ENCODE measurements around the gene IGF2BP1.
"Not testable (repeated sequence)": the region's sequence is repeated elsewhere in the genome, so short reads cannot be mapped to it uniquely, and the experiment has no call there.

Gene IGF2BP1

DNA sequence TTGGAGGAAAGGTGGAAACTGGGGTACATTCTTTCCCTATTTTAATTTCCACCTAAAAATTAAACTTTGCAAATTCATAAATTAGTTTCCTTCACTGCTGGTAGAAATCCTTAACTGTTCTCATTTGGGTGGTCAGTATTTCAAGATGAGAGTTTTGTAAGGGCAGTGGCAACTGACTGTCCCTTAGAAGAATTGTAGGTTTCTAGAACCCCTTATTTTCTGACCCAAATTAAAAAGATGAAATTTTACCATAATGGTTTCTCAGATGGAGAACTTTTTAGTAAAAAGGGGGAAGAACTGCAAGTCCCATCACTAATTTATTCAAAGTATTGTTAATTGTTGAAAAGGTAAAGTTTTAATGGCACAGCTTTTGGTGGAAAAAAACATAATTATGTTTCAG, 5.6 kb downstream of the IGF2BP1 start:
- CTCF ChIA-PET, result no interaction called here
- H3K4me1 Mint-ChIP-seq, result peaks cover 10% of the 10 kb centered on the region
- no peak for DNase-seq
- no peak overlapping the region for H3K27ac Mint-ChIP-seq
- H3K4me3 Mint-ChIP-seq, result no peak overlapping the region
- H3K27me3 Mint-ChIP-seq, result peaks cover 97% of the 10 kb centered on the region
- H3K9me3 Mint-ChIP-seq, result no peaks in the 10 kb centered on the region
- no peaks in the 10 kb centered on the region for H3K36me3 Mint-ChIP-seq

DNA sequence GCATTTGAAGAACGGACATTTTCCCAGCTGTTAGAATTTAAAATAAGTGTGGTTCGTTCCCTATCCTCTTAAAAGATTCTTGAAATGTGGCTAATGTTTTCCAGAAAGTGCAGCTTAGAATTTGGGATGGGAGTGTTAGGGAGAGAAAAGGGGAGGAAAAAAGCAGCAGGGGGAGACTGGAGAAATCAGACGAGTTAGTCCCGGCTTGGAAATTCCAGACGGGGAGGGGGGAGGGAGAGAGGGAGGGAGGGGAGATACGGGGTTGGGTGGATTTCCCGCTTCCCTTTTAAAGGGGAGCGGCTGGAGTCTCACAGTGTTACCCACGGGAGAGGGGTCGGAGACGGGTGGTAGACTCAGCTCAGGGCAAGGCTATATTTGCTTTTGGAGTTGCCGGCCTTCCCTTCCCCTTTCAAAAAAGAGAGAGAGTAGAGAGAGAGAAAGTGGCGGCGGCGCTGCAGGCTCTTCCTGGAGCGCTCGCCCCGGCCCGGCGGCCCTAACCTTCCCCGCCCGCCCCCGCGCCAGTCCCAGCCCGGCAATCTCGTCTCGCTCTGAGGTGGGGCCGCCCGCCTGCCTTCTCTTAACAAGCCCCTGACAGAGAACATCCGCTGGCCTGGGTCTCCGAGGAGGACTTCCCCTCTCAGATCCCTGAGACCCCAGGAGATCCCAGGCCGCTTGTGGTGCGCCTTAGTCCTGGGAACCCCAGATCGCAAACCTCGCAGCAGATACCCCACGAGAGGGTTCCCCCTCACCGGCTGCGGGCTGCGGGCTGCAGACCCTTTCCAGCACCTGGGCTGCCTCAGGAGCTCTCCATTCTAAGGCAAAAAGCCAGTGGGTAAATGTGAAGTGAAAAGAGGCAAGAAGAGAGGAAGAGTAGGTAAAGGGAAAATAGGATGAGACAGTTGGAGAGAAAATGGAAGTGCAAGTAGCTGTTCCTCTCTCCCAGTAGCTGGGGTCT, 6.6 kb downstream of the IGF2BP1 start:
- Mint-ChIP-seq H3K9me3 (no peaks in the 10 kb centered on the region), H3K36me3 (no peaks in the 10 kb centered on the region), H3K4me1 (peaks cover under 1% of the 10 kb centered on the region), H3K4me3 (no peak overlapping the region), H3K27me3 (peaks cover 97% of the 10 kb centered on the region), H3K27ac (no peak overlapping the region)
- no peak for DNase-seq
- CTCF ChIA-PET, result no interaction called here

GRCh38 chr17:49005140-49005539, 8.0 kb downstream of the IGF2BP1 start:
- CTCF ChIA-PET, result interaction anchor here (0.7 to 1.4 kb wide), 3 partner anchors 29 to 387 kb away, joined by 3 read pairs; no protein-coding TSS in a partner anchor
- no peak for DNase-seq
- Mint-ChIP-seq H3K4me1 (no peaks in the 10 kb centered on the region), H3K36me3 (no peaks in the 10 kb centered on the region), H3K27me3 (peaks cover 91% of the 10 kb centered on the region), H3K27ac (no peak overlapping the region), H3K4me3 (no peak overlapping the region), H3K9me3 (no peaks in the 10 kb centered on the region)

DNA sequence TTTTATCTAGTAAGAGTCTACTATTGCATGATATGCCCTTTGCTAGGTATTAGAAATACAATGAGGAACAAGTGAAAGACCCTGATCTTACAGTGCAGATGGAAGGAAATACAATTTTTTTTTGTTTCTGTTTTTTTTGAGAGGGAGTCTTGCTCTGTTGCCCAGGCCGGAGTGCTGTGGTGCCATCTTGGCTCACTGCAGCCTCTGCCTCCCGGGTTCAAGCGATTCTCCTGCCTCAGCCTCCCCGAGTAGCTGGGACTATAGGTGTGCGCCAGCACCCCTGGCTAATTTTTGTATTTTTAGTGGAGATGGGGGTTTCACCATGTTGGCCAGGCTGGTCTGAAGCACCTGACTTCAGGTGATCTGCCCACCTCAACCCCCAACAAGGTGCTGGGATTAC, 11.7 kb downstream of the IGF2BP1 start:
- H3K4me3 Mint-ChIP-seq, H3K36me3 Mint-ChIP-seq, CTCF ChIA-PET, H3K4me1 Mint-ChIP-seq, DNase-seq, H3K9me3 Mint-ChIP-seq, H3K27ac Mint-ChIP-seq: not testable (repeated sequence)
- peaks cover 88% of the 10 kb centered on the region for H3K27me3 Mint-ChIP-seq

DNA sequence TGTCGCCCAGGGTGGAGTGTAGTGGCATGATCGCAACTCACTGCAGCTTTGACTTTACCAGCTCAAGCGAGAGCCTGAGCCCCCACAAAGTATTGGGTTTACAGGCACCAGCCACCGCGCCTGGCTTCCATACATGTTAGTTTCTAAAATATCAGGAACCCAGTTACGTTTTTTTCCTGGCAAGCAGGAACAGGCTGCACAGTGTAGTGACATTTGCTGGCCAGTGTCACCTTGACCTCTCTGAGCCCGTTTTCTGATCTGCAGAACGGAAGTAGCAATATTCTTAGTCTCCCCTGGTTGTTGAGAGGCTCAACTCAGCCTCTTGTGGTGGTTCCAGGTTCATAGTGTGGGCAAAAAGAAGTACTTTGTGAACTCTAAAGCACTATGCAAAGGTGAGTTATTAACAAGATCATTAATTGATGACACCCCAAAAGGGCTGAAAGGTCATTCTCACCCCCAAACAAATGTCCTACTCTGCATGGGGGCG, 15.6 kb downstream of the IGF2BP1 start:
- no peaks in the 10 kb centered on the region for H3K4me1 Mint-ChIP-seq
- DNase-seq, result no peak
- no peaks in the 10 kb centered on the region for H3K9me3 Mint-ChIP-seq
- H3K36me3 Mint-ChIP-seq, result no peaks in the 10 kb centered on the region
- peaks cover 82% of the 10 kb centered on the region for H3K27me3 Mint-ChIP-seq
- H3K4me3 Mint-ChIP-seq, result no peak overlapping the region
- no peak overlapping the region for H3K27ac Mint-ChIP-seq
- CTCF ChIA-PET, result no interaction called here

- CTCF ChIA-PET, result no interaction called here
- Mint-ChIP-seq H3K27ac (no peak overlapping the region), H3K9me3 (no peaks in the 10 kb centered on the region), H3K4me3 (no peak overlapping the region), H3K36me3 (no peaks in the 10 kb centered on the region), H3K4me1 (no peaks in the 10 kb centered on the region), H3K27me3 (peaks cover 78% of the 10 kb centered on the region)
- no peak for DNase-seq
Observed at GRCh38 chr17:49013311-49014213, 16.4 kb downstream of the IGF2BP1 start.

DNA sequence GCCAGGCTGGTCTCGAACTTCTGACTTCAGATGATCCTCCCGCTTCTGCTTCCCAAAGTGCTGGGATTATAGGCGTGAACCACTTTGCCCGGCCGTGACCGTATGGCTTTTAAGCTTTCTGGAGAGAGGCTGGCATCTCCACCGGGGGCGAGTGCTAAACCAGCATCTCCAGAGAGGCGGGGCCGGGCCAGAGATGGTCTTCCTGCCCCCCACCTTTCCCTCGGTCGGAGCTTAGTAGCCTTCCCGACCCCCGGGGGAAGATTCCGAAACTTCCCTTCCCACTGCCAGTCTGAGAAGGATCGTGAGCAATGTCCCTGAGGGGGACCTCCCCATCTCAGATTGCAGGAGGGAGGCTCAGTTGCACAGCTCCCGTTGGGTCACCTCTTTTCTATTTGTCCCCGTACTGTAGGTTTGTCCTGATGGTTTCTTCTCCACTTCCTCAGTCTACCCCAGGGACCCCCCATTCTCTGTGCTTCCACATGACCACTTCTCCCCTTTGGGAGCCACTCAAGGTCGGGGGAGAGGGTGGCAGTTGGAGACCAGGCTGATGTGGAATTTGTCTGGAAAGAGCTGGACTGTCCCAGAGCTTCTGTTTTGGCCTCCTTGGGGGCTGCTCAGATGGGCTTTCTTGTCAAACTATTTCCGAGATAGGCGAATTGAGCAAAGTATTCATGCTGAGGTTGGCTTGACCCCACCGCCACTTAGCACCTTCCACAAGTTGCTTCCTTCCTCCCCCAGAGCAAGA, 18.2 kb downstream of the IGF2BP1 start:
- no peak overlapping the region for H3K4me3 Mint-ChIP-seq
- H3K4me1 Mint-ChIP-seq, result no peaks in the 10 kb centered on the region
- H3K9me3 Mint-ChIP-seq, result no peaks in the 10 kb centered on the region
- no peak for DNase-seq
- H3K27me3 Mint-ChIP-seq, result peaks cover 76% of the 10 kb centered on the region
- H3K36me3 Mint-ChIP-seq, result no peaks in the 10 kb centered on the region
- CTCF ChIA-PET, result interaction anchor here (0.8 to 1.5 kb wide), 2 partner anchors 14 to 131 kb away, joined by 3 read pairs; no protein-coding TSS in a partner anchor
- H3K27ac Mint-ChIP-seq, result no peak overlapping the region

GRCh38 chr17:49015924-49016774, 19.0 kb downstream of the IGF2BP1 start:
- H3K27ac Mint-ChIP-seq, result no peak overlapping the region
- no peaks in the 10 kb centered on the region for H3K36me3 Mint-ChIP-seq
- CTCF ChIA-PET, result interaction anchor here (1.5 kb wide), 1 partner anchor 132 kb away, joined by 3 read pairs; no protein-coding TSS in a partner anchor
- no peak overlapping the region for H3K4me3 Mint-ChIP-seq
- H3K27me3 Mint-ChIP-seq, result peaks cover 75% of the 10 kb centered on the region
- no peaks in the 10 kb centered on the region for H3K9me3 Mint-ChIP-seq
- no peak for DNase-seq
- H3K4me1 Mint-ChIP-seq, result no peaks in the 10 kb centered on the region

DNA sequence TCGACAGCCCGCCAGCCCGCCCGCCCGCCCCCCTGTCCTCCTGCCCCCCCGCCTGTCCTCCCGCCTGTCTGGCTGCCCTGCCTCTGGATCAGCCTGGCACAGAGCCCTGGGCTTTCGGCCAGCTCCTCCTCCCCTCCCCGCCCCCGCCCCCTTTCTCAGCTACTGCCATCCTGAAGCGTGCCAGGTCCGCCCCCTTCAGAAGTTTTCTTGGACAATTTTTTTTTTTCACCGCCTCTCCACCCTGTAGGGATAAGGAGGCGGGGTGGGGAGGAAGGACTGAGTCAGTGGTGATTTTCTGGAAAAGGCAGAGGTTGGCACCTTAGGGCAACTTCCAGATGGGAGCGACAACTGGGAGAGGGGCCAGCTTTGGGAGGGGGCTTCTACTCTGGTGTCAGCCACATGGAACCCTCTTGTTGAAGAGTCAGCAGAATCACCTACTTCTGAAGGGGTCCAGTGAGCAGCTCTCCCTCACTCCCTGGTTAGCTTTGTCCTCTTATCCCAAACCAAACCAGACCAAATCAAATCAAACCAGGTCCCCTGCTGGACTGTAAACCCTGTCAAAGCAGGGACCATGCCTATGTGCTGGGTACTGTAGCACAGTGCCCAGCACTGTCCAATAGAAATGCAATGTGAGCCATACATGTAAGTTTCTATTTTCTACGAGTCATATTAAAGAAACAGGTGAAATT, 19.7 kb downstream of the IGF2BP1 start:
- H3K27ac Mint-ChIP-seq, result no peak overlapping the region
- H3K36me3 Mint-ChIP-seq, result no peaks in the 10 kb centered on the region
- H3K27me3 Mint-ChIP-seq, result peaks cover 70% of the 10 kb centered on the region
- no peak overlapping the region for H3K4me3 Mint-ChIP-seq
- CTCF ChIA-PET, result interaction anchor here (1.5 kb wide), 1 partner anchor 132 kb away, joined by 3 read pairs; no protein-coding TSS in a partner anchor
- H3K9me3 Mint-ChIP-seq, result no peaks in the 10 kb centered on the region
- H3K4me1 Mint-ChIP-seq, result no peaks in the 10 kb centered on the region
- DNase-seq, result no peak

DNA sequence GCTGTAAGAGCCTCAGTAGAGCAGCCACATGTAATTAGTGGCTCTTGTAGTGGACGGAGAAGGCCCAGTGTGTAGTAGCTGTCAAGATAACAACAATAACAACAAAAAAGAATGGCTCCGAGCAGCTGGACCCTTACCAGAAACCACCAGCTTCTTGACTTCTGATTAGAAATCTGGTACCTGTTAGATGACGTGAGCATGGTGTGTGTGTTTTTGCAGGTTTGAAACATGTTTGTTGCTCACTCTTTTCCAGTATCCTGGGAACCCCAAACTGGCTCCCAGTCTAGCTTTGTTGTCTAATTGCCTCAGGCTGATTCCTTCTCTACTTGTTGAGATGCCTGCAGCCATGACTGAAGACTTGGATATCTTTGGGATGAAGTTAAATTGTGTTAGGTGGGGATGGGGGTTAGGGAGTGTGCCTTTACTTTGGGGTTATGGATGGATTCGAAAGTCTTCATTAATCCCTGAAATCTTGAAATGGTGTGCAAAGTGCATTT, 21.0 kb downstream of the IGF2BP1 start:
- Mint-ChIP-seq H3K9me3 (no peaks in the 10 kb centered on the region), H3K27me3 (peaks cover 61% of the 10 kb centered on the region)
- CTCF ChIA-PET, result interaction anchor here (1.0 kb wide), 1 partner anchor 15 kb away, joined by 5 read pairs; no protein-coding TSS in a partner anchor

GRCh38 chr17:49018748-49019147, 21.6 kb downstream of the IGF2BP1 start:
- no peaks in the 10 kb centered on the region for H3K9me3 Mint-ChIP-seq
- CTCF ChIA-PET, result interaction anchor here (1.0 to 1.7 kb wide), 2 partner anchors 14 kb away, joined by 4 to 5 read pairs; no protein-coding TSS in a partner anchor
- H3K27ac Mint-ChIP-seq, result no peak overlapping the region
- no peaks in the 10 kb centered on the region for H3K4me1 Mint-ChIP-seq
- H3K36me3 Mint-ChIP-seq, result no peaks in the 10 kb centered on the region
- no peak overlapping the region for H3K4me3 Mint-ChIP-seq
- H3K27me3 Mint-ChIP-seq, result peaks cover 58% of the 10 kb centered on the region
- no peak for DNase-seq

More for the DNA sequence above, 21.0 kb downstream of the IGF2BP1 start:
- Mint-ChIP-seq H3K36me3 (no peaks in the 10 kb centered on the region), H3K4me1 (no peaks in the 10 kb centered on the region), H3K27ac (no peak overlapping the region), H3K4me3 (no peak overlapping the region)
- no peak for DNase-seq

DNA sequence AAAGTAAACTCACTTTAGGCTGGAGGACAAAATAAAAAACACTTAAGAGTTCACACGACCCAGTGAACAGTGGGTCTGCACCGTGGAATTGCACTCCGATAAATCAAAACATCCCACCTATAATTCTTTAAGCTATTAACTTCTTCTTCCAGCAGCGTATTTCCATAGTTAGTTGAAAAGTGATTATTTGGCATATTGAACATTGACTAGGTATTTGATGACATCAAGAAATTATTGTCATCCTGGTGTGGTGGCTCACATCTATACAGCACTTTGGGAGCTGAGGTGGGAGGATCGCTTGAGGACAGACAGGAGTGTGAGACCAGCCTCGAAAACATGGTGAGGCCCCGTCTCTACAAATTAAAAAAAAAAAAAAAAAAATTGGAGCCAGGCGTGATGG, 23.4 kb downstream of the IGF2BP1 start:
- no peak overlapping the region for H3K4me3 Mint-ChIP-seq
- peaks cover 45% of the 10 kb centered on the region for H3K27me3 Mint-ChIP-seq
- no peak for DNase-seq
- CTCF ChIA-PET, result interaction anchor here (1.2 to 1.7 kb wide), 4 partner anchors 11 to 142 kb away, joined by 3 to 6 read pairs (median 4); no protein-coding TSS in a partner anchor
- H3K4me1 Mint-ChIP-seq, result no peaks in the 10 kb centered on the region
- no peaks in the 10 kb centered on the region for H3K9me3 Mint-ChIP-seq
- no peaks in the 10 kb centered on the region for H3K36me3 Mint-ChIP-seq
- no peak overlapping the region for H3K27ac Mint-ChIP-seq
